ENCODE results near the gene CASKIN1.
"Not testable (repeated sequence)": the region's sequence is repeated elsewhere in the genome, so short reads cannot be mapped to it uniquely, and the experiment has no call there.

CASKIN1 gene

GRCh38 chr16:2155091-2155950, 41.1 kb downstream of the CASKIN1 start, which contains the start of gene TRAF7:
Gene TRAF7, plus strand, starts transcription at chr16:2155782. Its CDS starts 8,139 bp downstream, at chr16:2163921.
- peak; percentile 91 to 100 (median 95) for DNase-seq

GRCh38 chr16:2154533-2155090, 41.8 kb downstream of the CASKIN1 start:
- peak in 1 of 5 experiments; percentile 50 for DNase-seq

GRCh38 chr16:2152695-2153506, 43.5 kb downstream of the CASKIN1 start:
- DNase-seq, result peak in 2 of 5 experiments; percentile 32 to 37

GRCh38 chr16:2151188-2152091, 45.0 kb downstream of the CASKIN1 start:
- DNase-seq, result no peak

- no peak for DNase-seq
Observed at GRCh38 chr16:2150418-2151187, 45.8 kb downstream of the CASKIN1 start.

- DNase-seq, result peak in 1 of 5 experiments; percentile 26
Observed at GRCh38 chr16:2149630-2150417, 46.6 kb downstream of the CASKIN1 start.

GRCh38 chr16:2148714-2149629, 47.4 kb downstream of the CASKIN1 start:
- peak in 1 of 5 experiments; percentile 39 for DNase-seq

GRCh38 chr16:2147981-2148671, 48.3 kb downstream of the CASKIN1 start, which contains the start of gene RAB26:
Gene RAB26, plus strand, starts transcription at chr16:2148625. Its CDS starts 159 bp downstream, at chr16:2148784.
- DNase-seq, result peak in 4 of 5 experiments; percentile 41 to 75 (median 46)

- no peak for DNase-seq
Observed at GRCh38 chr16:2147378-2147777, 49.0 kb downstream of the CASKIN1 start.

- no peak for DNase-seq
Observed at GRCh38 chr16:2145843-2146242, 50.6 kb downstream of the CASKIN1 start.

GRCh38 chr16:2143878-2144485, 52.4 kb downstream of the CASKIN1 start:
- DNase-seq, result no peak

- DNase-seq, result no peak
Observed at GRCh38 chr16:2142942-2143877, 53.2 kb downstream of the CASKIN1 start.

GRCh38 chr16:2135770-2136490, 60.5 kb downstream of the CASKIN1 start, which contains the start of gene PKD1:
Gene PKD1, minus strand, starts transcription at chr16:2135898. Its CDS starts 209 bp downstream, at chr16:2135689.
- peak; percentile 94 to 99 (median 98) for DNase-seq

- DNase-seq, result not testable (repeated sequence)
Observed at GRCh38 chr16:2135071-2135470, 61.3 kb downstream of the CASKIN1 start.

GRCh38 chr16:2133797-2134196, 62.6 kb downstream of the CASKIN1 start:
- DNase-seq, result not testable (repeated sequence)

Measured in T-helper 2 cell (primary cell).